HG02623 (cell line): Measurements from ENCODE around the gene LRRC7.
"Not testable (repeated sequence)": the region's sequence is repeated elsewhere in the genome, so short reads cannot be mapped to it uniquely, and the experiment has no call there.

Experiments used
- ATAC-seq: cut with Tn5 transposase; IDR thresholded peaks from one replicate; pipeline ENCODE4 v1.9.1; 2021; ENCODE audit warnings: moderate library complexity; ENCODE audit not compliant: unreplicated experiment

The LRRC7 gene

DNA sequence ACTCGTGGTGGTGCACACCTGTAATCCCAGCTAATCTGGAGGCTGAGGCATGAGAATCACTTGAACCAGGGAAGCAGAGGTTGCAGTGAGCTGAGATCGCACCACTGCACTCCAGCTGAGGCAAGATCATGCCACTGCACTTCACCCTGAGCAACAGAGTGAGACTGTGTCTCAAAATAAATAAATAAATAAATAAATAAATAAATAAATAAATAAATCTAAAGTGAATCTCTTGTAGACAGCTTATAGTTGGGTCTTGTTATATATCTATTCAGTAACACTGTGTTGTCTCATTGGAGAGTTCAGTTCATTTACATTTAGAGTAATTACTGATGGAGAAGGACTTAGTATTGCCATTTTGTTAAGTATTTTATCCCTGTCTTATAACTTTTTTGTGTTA, 379.2 kb downstream of the LRRC7 start:
- no peak for ATAC-seq

DNA sequence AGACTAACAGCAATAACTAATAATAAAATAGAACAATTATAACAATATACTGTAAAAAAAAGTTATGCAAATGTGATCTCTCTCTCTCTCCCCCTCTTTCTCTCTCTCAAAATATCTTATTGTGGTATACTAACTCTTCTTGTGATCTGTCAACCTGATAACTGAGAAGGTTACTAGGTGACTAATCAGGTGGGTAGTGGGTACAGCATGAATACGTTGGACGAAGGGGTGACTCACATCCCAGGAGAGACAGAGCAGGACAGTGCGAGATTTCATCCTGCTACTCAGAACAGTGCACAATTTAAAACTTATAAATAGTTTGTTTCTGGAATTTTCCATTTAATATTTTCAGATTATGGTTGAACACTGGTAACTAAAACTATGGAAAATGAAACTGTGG, 380.1 kb downstream of the LRRC7 start:
- no peak for ATAC-seq

DNA sequence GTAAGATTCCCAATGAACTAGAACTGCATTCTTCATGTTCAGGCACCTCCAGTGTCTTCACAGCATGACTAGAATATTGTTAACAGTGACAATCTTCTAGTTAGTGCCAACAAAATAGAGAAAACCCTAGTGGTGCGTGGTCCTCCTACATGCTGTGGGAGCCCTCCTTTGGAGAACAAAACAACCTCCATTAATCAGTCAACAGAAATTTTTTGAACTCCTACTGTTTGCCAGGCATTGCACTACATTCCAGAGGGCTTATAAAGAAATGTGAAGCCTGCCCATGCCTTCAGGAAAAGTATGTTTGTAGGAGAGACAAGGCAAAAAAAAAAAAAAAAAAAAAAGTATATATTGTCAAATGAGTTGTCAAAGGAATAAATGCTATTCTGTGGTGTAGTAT, 385.0 kb downstream of the LRRC7 start:
- ATAC-seq, result no peak

DNA sequence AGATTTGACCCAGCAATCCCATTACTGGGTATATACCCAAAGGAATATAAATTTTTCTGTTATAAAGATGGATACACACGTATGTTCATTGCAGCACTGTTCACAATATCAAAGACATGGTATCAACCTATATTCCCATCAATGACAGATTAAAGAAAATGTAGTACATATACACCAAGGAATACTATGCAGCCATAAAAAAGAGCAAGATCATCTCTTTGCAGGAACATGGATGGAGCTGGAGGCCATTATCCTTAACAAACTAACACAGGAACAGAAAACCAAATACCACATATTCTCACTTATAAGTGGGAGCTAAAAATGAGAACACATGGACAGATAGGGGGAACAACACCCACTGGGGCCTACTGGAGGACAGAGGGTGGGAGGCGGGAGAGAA, 394.7 kb downstream of the LRRC7 start:
- ATAC-seq, result not testable (repeated sequence)

DNA sequence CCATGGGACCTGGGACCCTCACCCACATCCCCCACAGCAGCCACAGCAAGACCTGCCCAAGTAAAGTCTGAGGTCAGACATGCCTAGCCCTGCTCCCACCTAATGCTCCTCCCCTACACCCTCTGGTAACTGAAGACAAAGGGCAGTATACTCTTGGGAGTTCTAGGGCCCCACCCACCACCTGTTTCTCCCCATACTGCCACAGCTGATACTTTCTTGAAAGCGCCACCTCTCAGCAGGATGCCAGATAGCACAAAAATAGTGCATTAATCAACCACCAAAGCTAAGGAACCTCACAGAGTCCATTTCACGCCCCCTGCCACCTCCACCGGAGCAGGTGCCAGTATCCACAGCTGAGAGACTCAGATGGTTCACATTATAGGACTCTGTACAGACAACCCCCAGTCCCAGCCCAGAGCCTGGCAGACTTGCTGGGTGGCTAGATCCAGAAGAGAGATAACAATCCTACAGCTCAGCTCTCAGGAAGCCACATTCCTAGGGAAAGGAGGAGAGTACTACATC, 399.6 kb downstream of the LRRC7 start:
- no peak for ATAC-seq

DNA sequence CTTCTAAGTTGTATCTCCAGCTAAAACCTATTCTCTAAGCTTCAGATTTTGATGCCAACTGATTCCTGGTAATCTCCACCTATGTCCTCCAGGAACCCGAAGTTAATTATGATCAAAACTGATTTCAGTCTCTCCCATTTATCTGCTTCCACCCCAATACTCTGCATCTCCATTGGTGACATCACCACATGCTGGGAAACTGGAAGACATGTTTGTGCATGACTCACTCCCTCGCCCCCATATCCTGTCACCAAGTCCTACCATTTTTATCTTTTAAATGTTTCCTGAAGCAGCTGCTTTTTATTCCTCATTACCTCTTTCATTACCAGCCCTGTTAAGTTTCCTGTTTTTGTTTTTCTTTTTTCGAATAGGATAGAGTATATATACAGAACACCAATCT, 409.2 kb downstream of the LRRC7 start:
- ATAC-seq, result no peak

DNA sequence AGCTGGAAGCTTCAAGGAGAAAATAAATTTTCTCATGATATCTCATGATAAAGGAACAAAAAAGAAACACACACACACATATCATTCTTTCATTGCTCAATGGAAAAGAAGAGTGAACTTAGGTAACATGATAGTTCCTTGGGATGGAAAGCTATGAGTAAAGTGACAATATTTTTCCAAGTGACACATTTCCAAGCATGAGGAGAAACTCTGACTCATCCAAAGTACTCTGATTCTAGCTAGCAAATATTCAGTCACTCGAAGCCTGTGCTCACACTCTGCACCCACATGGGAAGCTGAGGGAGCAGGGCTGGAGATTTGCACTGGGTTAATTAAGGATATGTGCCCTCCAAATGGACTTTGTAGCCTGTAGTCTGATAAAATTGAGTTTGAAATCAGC, 415.3 kb downstream of the LRRC7 start:
- ATAC-seq, result no peak

DNA sequence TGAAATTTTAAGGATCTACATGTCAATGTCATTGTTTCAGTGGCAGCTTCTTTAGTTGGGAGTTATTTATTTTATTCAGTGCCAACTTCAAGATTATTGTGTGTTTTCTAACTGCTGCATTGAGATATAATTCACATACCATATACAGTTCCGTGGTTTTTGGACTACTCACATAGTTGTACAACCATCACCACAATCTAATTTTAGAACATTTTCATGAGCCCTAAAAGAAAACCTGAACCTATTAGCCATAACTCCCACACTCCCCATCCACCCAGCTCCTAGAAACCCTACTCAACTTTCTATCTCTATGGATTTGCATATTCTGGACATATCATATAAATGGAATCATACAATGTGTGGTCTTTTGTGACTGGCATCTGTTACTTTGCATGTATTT, 417.7 kb downstream of the LRRC7 start:
- no peak for ATAC-seq

DNA sequence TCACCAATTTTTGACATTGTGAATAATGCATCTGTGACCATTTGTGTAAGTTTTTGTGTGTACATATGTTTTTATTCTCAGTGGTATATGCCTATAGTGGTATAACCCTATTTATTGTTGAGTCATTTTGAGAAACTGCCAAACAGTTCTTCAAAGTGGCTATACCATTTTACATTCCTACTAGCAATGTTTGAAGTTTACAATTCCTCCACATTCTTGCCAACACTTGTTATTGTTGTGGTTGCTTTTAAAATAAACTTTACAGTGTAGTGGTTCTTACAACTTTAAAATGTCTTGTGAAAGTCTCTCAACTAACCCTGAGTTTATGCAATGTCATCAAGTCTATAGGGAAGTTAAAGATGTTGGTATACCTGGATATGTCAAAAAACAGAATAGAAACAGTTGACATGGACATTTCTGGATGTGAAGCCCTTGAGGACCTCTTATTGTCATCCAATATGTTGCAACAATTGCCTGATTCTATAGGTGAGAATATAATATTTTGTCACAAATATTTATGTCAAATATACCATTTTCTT, 418.2 kb downstream of the LRRC7 start:
- no peak for ATAC-seq

DNA sequence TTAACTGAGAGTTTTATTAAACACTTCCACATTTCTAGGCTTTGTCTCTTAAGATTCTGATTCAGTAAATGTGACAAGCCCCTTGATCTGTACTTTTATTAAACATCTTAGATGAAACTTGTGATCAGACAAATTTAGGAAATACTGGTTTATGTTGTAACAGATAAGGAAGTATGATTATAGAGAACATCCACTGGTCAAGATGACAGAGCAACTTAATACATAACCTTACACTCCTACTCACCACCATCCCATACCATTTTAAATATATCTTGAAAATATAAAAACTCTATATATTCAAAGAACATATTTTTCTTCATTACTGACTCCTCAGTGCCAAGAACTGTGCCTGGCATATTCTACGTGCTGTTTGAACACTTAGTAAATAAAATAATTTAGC, 420.2 kb downstream of the LRRC7 start:
- ATAC-seq, result no peak

DNA sequence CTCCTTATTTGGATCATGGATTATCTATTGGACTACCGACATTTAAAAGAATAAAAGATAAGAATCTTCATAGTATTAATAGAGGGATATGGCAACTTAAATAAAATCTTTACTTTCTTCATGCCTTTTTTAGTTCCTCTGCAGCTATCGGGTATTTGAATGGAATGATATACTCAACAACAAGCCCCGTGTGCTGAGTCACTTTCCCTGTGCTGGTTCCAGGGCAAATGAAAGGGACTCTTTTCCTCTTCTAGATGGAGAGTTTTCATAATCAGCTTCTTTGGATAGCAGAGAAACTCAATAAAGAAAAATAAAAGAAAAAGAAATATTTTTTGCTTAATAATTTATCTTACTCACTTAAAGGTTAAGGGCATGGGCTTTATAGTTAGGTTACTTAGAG, 423.9 kb downstream of the LRRC7 start:
- ATAC-seq, result no peak

DNA sequence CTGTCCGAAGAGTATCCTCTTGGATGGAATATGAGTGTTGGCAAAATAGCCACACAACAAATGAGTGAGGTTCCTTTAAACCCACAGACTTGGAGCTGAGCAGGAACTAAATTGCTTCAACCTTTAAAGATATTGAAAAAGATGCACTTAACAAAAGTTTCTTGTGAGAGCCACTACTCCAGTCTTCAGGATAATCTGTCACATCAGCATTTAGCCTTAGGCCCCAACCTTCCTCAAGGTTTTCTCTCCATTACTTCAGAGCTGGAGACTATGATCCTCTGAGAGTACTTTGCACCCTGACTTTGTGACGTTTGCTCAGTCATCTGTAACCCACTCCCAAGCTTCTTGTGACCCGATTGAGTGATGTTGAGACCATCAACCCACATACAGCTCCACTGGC, 424.9 kb downstream of the LRRC7 start:
- ATAC-seq, result no peak

DNA sequence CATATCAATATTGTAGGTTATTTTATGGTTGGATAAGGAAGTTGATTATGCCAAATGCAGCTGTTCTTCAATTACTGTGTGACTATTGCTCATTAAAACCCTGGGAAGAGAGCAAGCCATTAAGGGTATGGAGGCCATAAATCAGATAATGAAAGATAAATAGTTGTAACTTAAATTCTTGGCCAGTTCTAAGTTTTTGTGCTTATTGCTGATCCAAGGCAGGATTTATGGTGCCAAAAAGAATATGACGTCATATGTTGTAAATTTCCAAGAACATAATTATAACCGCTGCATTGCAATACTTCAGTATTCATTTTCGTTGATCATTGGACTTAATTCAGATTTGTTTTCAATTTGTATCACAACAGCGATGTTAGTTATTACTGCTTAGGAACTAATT, 426.1 kb downstream of the LRRC7 start:
- ATAC-seq, result no peak

DNA sequence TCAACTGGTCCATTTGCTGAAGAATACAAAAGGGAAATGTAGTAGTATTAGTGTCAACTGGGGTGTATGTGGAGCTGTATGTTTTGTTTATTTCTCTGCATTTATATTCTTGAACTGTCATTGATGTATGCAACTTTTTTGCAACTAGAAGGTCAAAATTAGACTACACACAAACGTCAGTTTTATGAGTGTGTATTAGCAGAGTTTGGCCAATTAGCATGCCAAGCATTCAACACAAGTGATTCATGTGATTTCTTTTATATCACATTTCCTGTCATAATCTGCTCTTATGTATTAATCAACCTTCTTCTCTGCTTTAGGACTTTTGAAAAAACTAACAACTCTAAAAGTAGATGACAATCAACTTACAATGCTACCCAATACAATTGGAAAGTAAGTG, 426.5 kb downstream of the LRRC7 start:
- ATAC-seq, result no peak

DNA sequence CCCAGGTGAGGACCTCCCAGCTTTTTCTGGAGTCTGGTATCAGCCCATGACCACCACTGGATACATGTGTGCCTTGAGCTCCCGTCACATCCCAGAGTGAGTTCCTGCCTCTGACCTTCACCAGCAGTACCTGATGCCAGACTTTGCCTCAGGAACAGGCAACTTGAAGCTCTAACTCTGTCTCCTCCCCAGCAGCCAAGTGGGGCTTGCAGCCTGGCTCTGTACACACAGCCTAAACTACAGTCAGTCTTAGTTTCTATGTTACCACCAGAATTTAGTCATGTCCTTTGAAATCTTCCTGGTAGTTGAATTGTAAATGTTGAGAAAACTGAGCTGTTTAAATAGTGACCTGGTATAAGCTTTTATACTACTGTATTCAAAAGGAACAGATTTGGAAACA, 431.1 kb downstream of the LRRC7 start:
- ATAC-seq, result no peak

DNA sequence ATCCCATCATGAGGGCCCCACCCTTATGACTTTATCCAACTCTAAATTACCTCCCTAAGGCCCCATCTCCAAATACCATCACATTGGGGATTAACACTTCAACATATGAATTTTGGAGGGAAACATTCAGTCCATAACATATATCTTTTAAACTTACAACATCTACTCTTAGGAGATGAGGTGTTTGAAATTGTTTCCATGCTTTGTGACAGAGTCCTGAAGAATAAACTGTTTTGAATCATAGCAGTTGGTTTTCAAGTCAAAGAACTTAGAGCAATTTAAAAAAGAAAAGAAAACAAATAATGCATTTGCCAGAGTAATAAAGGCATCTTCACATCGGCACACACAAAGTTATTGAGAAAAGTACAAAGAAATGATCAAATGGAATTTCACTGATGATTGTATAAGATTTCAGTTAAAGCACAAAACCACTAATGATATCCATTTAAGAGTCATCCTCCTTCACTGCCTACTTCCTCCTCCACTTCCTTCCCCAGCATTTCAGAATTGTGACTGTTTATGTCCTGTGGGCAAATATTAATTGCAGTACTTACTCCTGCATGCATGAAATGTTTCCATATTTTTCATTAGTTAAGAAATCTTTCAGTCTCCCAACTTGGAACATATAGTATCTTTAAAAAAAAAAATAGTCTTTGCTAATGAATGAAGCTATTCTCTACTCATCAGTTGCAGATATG, 435.6 kb downstream of the LRRC7 start:
- no peak for ATAC-seq

DNA sequence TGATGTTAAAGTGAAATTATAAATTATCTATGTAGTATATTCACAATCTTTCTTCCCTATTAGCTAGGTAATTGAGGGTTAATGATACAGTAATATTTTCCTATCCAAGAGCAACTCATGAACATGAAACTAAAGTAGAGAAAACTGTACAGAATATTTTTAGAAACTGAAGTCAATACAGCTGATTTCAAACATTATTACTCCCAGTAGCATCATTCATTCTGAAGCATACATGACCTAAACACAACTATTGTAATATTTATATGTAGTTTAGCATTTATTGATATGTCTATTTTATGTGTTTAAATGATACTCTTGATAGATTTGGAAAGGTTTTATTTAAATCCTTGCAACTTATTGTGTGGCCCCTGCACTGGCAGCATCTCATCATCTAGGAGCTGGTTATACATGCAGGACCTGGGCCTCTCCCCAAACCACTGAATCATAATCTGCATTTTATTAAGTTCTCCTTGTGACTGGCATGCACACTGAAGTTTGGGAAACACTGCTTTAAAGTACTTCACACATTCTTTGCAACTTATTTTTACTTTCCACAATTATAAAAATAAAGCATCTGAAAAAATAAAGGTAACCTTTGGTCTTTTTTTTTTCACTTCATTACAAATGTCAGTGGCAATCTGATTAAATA, 437.8 kb downstream of the LRRC7 start:
- ATAC-seq, result no peak

DNA sequence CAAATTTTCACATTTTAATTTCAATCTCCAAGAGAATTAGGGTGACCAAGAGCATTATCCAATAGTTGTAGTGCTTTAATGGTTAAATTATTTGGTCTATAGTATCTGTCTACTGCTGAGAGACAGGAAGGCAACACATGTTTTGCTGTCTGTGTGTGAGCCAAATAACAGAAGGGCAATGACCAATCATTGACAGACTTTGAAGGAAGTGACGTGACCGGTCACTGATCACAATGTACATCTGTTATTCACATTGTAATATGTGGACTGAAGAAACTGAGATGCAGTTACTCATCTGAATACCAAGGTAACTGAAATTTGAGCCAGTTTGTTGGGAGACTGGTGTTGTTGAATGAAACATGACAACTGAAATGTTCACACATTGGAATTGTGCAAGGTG, 440.9 kb downstream of the LRRC7 start:
- no peak for ATAC-seq

DNA sequence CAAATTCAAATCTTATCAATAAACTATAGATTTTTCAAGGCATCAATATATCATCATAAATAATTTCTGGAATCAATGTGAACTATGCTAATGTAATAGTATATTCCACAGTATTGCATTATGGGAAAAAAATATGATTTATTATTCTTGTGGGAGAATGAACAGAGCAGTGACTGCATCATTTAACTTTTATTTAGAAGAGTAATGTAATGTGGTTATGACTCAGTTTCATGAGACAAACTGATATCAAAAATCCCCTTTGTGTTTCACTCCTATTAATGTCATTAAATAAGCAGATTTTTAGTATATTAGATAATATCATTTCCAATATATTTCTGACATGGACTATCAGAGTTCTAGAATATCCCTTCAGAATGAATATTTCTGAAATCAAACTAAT, 450.0 kb downstream of the LRRC7 start:
- ATAC-seq, result no peak

DNA sequence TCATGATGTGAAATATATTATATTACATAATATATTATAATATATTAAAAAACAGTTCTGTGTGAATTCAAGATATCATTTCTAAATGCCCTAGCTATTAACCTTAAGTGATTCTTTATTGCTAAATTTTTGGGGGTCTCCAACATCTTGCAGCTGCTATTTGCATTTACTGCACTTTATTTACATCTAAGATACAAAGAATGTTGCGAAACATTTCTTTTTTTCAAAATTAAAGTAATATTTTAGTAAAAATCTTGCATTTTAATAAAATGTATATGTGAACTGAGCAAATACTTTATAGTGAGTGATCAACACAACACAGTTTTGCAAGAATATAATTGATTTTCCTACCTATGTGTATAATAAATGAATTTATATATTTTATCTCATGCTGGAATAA, 456.6 kb downstream of the LRRC7 start:
- ATAC-seq, result no peak

DNA sequence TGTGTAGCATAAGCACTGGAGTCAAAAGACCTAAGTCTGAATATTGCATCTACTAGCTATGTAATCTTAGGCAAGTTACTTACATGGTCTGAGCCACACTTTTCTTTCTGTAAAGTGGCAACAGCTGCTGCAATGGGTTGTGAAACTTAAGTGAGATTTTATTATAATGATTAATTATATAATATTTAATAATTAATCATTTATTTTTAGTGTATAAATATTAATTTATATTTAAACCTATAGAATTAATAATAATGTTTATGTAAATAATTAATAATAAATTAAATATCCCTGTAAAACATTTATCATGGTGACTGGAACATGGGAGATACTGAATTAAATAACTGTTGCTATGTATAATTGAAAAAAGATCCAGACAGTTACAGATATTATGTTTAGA, 457.3 kb downstream of the LRRC7 start:
- ATAC-seq, result no peak

DNA sequence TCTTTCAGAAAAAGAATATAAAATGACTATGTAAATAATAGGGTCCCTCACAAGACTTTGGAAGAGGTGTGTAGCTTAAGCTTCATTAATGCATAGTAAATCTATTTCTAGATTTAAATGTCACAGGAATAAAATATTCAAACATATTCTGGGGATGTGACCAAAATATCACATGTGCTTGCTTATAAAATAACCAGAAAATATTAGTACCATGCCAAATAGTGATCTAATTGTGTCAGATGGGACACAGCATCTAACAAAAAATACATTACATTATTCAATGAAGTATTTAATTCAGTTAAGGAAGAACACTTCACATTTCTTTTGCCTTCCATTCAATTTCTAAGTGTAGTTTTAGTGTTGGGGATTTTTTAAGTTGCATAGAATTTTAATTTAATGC, 458.1 kb downstream of the LRRC7 start:
- no peak for ATAC-seq
